CD8-positive, alpha-beta memory T cell (primary cell): ENCODE data around the gene NKAPL. TPM values are rescaled to one million over a fixed set of nuclear protein-coding genes. Genes with fewer than 3 reads are reported as not detected.

Experiments used
- CTCF ChIA-PET: fragments of 350-600 bp; sonication (Branson Sonifier 250); formaldehyde crosslinking; loops from one replicate; lab custom pipeline; 2021; ENCODE audit warnings: antibody characterized with exemption; lab: Charles Lee
- POLR2A ChIA-PET: fragments of 350-600 bp; sonication (Branson Sonifier 250); formaldehyde crosslinking; loops from one replicate; lab custom pipeline; 2021; ENCODE audit warnings: antibody characterized with exemption; lab: Charles Lee
- DNase-seq, 5 donors: peaks; one replicate each; pipeline versions ENCODE4 v3.0.0 to v3.0.0-alpha.2; 2020 to 2022; ENCODE audit warnings: mixed read lengths in 1 of 5
- H3K27ac ChIP-seq: one replicate; pipeline ENCODE4 v1.7.0; 2013; ENCODE audit warnings: low read depth, mild to moderate bottlenecking, low read length, moderate library complexity
- H3K27me3 ChIP-seq: 2 replicates; pipeline ENCODE4 v1.7.0; 2013; ENCODE audit warnings: low read length, mild to moderate bottlenecking; ENCODE audit not compliant: insufficient read depth, poor library complexity, severe bottlenecking
- H3K36me3 ChIP-seq: 2 replicates; pipeline ENCODE4 v1.7.0; 2013; ENCODE audit warnings: mild to moderate bottlenecking, low read length, moderate library complexity; ENCODE audit not compliant: insufficient read depth
- H3K4me1 ChIP-seq: 2 replicates; pipeline ENCODE4 v1.7.0; 2013; ENCODE audit warnings: mild to moderate bottlenecking, low read length, moderate library complexity; ENCODE audit not compliant: insufficient read depth
- H3K4me3 ChIP-seq: 2 replicates; pipeline ENCODE4 v1.7.0; 2013; ENCODE audit warnings: mild to moderate bottlenecking, low read length
- H3K9me3 ChIP-seq: 2 replicates; pipeline ENCODE4 v1.7.0; 2013; ENCODE audit warnings: mild to moderate bottlenecking, low read length
- H3K27ac Mint-ChIP-seq, 8 donors: one replicate each; pipeline ENCODE4 v1.8.0; 2020 to 2021; ENCODE audit warnings: mixed read lengths in 8 of 8, mild to moderate bottlenecking in 6 of 8, inconsistent platforms in 3 of 8, moderate library complexity in 3 of 8
- H3K27me3 Mint-ChIP-seq, 2 donors: one replicate each; pipeline ENCODE4 v1.8.0; 2020 to 2021; ENCODE audit warnings: mixed read lengths in 2 of 2, mild to moderate bottlenecking in 1 of 2, moderate library complexity in 1 of 2
- H3K36me3 Mint-ChIP-seq, 3 donors: one replicate each; pipeline ENCODE4 v1.8.0; 2020 to 2021; ENCODE audit warnings: mixed read lengths in 3 of 3, inconsistent platforms in 1 of 3, mild to moderate bottlenecking in 1 of 3
- H3K4me1 Mint-ChIP-seq, 3 donors: one replicate each; pipeline ENCODE4 v1.8.0; 2020 to 2021; ENCODE audit warnings: mixed read lengths in 3 of 3, inconsistent platforms in 1 of 3, mild to moderate bottlenecking in 1 of 3
- H3K4me3 Mint-ChIP-seq, 7 donors: one replicate each; pipeline ENCODE4 v1.8.0; 2020 to 2021; ENCODE audit warnings: mixed read lengths in 7 of 7, mild to moderate bottlenecking in 6 of 7, moderate library complexity in 4 of 7, inconsistent platforms in 2 of 7
- H3K9me3 Mint-ChIP-seq, 5 donors: one replicate each; pipeline ENCODE4 v1.8.0; 2020 to 2022; ENCODE audit warnings: mixed read lengths in 5 of 5, mild to moderate bottlenecking in 3 of 5, moderate library complexity in 2 of 5, inconsistent platforms in 1 of 5
- polyA plus RNA-seq: library from polyadenylated mRNA; unstranded; fragments of 300-500 nt; fragmentation: Illumina TruSeq; gene quantifications from one replicate; pipeline ENCODE4 v1.2.3, GENCODE V29; 2021
- total RNA-seq, 2 experiments: library from RNA; stranded (reverse); gene quantifications; one replicate each; pipeline ENCODE4 v1.2.3, GENCODE V29; 2021

The NKAPL gene
- total and polyA plus RNA-seq, 3 experiments from 2014 or later, result 0.22 TPM; not detected in 1

DNA sequence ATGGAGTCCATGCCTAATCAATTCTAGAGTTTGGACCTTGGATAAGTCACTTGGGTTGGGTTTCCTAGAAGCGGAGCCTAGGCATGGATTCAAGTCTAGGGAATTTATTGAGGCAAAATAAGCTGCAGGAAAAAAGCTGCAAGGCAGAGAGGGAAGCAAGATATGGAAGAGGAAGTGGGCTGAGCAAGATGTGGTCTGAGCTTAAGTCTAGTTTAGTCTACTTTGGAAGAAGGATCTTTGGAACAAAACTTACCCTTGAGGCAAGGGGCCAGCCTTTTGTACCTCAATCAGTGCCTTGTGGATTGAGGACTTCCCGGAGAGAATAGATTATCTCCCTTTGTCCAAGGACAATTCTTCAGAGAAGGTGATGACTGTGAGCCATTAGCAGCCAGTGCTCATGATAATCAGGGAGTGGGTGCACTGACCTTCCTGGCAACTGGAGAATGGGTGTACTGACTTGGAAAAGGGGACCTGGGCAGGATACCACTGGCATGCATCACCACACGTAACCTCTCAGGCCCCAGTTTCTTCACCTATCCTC lies 23.1 kb upstream of the NKAPL start:
- Mint-ChIP-seq H3K9me3 (no peaks in the 10 kb centered on the region), H3K4me1 (no peaks in the 10 kb centered on the region), H3K27ac (peak overlapping the region in 1 of 8 donors; percentile 74), H3K36me3 (peaks cover 10 to 21% (median 15%) of the 10 kb centered on the region in 3 donors), H3K27me3 (no peaks in the 10 kb centered on the region), H3K4me3 (no peak overlapping the region)
- Histone ChIP-seq H3K27me3 (no peaks in the 10 kb centered on the region), H3K27ac (no peak overlapping the region), H3K9me3 (no peaks in the 10 kb centered on the region), H3K4me3 (no peak overlapping the region), H3K36me3 (no peaks in the 10 kb centered on the region), H3K4me1 (no peaks in the 10 kb centered on the region)
- ChIA-PET POLR2A (interaction anchor here (0.5 kb wide), 1 partner anchor 117 kb away, joined by 5 read pairs; no protein-coding TSS in a partner anchor), CTCF (no interaction called here)
- DNase-seq, result no peak

DNA sequence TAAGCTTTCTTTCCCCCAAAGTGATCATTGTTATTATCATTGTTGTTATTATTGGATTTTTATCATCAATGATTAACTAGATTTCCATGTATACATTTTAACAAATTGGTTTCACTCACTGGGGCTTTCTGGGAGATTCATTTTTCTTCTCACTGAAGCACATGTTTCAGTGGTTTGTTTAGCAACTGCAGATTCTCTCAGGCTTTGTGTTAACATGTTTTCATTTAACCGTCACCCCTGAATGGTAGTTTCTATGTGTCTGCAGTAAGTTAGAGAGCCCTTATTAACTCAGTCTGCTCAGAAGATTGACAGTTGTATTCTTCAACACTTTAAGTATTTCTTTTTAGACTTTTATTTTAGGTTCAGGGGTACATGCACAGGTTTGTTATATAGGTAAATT lies 19.5 kb upstream of the NKAPL start:
- ChIA-PET POLR2A (no interaction called here), CTCF (no interaction called here)
- no peak for DNase-seq
- Histone ChIP-seq H3K27me3 (no peaks in the 10 kb centered on the region), H3K9me3 (no peaks in the 10 kb centered on the region), H3K27ac (no peak overlapping the region), H3K4me3 (no peak overlapping the region), H3K4me1 (no peaks in the 10 kb centered on the region), H3K36me3 (peaks cover 7% of the 10 kb centered on the region)
- Mint-ChIP-seq H3K4me1 (no peaks in the 10 kb centered on the region), H3K27ac (no peak overlapping the region), H3K4me3 (no peak overlapping the region), H3K36me3 (peaks cover 3 to 15% (median 7%) of the 10 kb centered on the region in 3 donors), H3K9me3 (no peaks in the 10 kb centered on the region), H3K27me3 (no peaks in the 10 kb centered on the region)

DNA sequence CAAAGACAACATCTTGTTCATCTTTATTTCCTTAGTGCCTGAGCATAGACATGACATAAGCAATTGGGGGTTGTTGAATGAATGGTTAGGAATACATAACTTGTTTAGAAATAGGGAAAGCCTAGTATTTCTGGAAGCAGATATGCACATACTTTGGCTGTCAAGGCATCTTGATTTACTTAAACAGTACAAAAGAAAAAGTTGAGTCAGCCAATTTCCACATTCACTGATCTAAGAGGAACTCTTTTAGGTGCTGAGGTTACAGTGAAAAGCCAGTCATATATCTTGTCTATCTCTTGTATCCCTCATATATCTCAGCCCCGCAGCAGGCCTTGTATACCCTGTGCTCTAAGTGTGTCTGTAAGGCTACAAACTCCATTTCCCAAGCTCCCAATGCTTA lies 18.6 kb upstream of the NKAPL start:
- H3K4me3 Mint-ChIP-seq, result no peak overlapping the region
- no peak overlapping the region for H3K27ac ChIP-seq
- DNase-seq, result no peak
- H3K36me3 ChIP-seq, result peaks cover 16% of the 10 kb centered on the region
- no peaks in the 10 kb centered on the region for H3K27me3 ChIP-seq
- ChIA-PET POLR2A (no interaction called here), CTCF (no interaction called here)
- H3K4me3 ChIP-seq, result no peak overlapping the region
- H3K4me1 Mint-ChIP-seq, result no peaks in the 10 kb centered on the region
- H3K9me3 ChIP-seq, result no peaks in the 10 kb centered on the region
- no peaks in the 10 kb centered on the region for H3K9me3 Mint-ChIP-seq
- H3K4me1 ChIP-seq, result no peaks in the 10 kb centered on the region
- peaks cover 3 to 23% (median 10%) of the 10 kb centered on the region in 3 donors for H3K36me3 Mint-ChIP-seq
- H3K27me3 Mint-ChIP-seq, result no peaks in the 10 kb centered on the region
- H3K27ac Mint-ChIP-seq, result no peak overlapping the region

DNA sequence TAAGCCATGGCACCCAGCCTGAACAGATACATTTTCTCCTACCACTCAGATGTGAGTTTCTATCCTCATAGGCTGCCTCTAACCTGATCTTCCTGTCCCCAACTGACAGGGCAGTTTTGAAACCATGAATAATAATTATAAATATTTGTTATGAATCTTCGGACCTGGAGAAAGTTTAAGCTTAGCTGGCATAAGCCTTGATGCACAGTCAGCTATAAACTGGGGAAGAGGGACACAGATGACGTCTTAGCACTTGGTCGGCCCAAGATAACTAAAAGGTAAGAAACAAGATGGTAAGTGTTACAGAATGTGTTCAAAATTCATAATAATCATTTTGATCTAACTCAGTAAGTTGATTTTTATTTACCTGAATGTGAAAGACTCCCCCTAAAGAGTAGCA lies 15.2 kb upstream of the NKAPL start:
- Mint-ChIP-seq H3K36me3 (peaks cover 9 to 55% (median 25%) of the 10 kb centered on the region in 3 donors), H3K4me3 (no peak overlapping the region), H3K9me3 (no peaks in the 10 kb centered on the region), H3K27ac (peak overlapping the region in 1 of 8 donors; percentile 55), H3K27me3 (no peaks in the 10 kb centered on the region), H3K4me1 (peaks cover 4 to 15% (median 13%) of the 10 kb centered on the region in 3 donors)
- no peak for DNase-seq
- H3K9me3 ChIP-seq, result no peaks in the 10 kb centered on the region
- no peaks in the 10 kb centered on the region for H3K4me1 ChIP-seq
- H3K27ac ChIP-seq, result no peak overlapping the region
- peaks cover 41% of the 10 kb centered on the region for H3K36me3 ChIP-seq
- H3K27me3 ChIP-seq, result no peaks in the 10 kb centered on the region
- H3K4me3 ChIP-seq, result no peak overlapping the region
- POLR2A ChIA-PET, result interaction anchor here (0.8 kb wide), 1 partner anchor 20 kb away, joined by 3 read pairs; no protein-coding TSS in a partner anchor
- CTCF ChIA-PET, result no interaction called here

DNA sequence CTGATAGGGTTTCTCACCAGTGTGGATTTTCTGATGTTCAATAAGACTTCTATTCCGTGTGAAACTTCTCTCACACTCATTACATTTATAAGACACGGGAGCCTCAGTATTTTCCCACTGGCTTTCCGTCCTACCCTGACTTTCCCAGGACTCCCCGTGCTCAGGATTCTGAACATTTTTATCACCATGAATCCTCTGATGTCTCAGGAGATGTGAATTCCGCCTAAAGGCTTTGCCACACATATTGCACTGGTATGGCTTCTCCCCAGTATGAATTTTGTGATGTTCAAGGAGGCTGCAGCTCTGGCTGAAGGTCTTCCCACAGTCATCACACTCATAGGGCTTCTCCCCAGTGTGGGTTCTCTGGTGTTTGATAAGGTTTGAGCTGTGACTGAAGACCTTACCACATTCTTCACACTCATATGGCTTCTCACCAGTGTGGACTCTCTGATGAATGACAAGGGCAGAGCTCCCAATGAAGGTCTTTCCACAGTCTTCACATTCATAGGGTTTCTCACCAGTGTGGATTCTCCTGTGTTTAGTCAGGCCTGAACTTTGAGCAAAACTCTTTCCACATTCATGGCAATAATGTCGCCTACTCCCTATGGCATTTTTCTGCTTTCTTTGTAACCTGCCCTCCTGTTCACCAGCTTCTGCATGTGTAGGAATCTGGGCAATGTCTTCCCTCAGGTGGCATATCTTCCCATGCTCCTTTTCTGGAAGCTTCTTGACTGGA lies 13.7 kb upstream of the NKAPL start:
- H3K4me1 Mint-ChIP-seq, result peaks cover 8 to 27% (median 26%) of the 10 kb centered on the region in 3 donors
- no peaks in the 10 kb centered on the region for H3K9me3 Mint-ChIP-seq
- no peak for DNase-seq
- Histone ChIP-seq H3K4me1 (peaks cover 9% of the 10 kb centered on the region), H3K27me3 (no peaks in the 10 kb centered on the region), H3K9me3 (no peaks in the 10 kb centered on the region), H3K4me3 (no peak overlapping the region), H3K36me3 (peaks cover 41% of the 10 kb centered on the region), H3K27ac (no peak overlapping the region)
- H3K27ac Mint-ChIP-seq, result no peak overlapping the region
- no peak overlapping the region for H3K4me3 Mint-ChIP-seq
- H3K27me3 Mint-ChIP-seq, result no peaks in the 10 kb centered on the region
- ChIA-PET CTCF (no interaction called here), POLR2A (no interaction called here)
- H3K36me3 Mint-ChIP-seq, result peaks cover 9 to 60% (median 25%) of the 10 kb centered on the region in 3 donors

DNA sequence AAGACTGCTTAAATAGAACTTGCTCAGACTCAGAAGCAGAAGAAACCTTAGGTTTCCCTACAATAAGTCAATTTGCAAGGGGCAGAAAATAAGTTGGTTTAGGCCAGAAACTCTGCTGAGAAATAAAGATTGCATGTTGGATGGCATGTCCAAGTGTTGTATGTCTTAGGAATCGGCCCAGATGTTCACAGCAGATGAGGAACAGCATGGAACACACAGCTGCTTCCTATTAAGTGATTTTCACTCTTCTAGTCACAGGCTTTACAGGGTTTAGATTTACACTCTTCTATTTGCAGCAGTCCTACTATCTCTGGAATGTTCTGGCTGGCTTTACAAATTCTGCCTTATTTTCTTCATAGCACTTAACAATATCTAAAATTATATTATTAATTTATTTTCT lies 10.2 kb upstream of the NKAPL start:
- CTCF ChIA-PET, result interaction anchor here (1.0 kb wide), 1 partner anchor 18 kb away, joined by 3 read pairs; the partner anchor contains the start of gene ZSCAN26
- POLR2A ChIA-PET, result interaction anchor here (0.6 kb wide), 1 partner anchor 107 kb away, joined by 3 read pairs; the partner anchor contains the start of gene ZKSCAN8
- Mint-ChIP-seq H3K4me3 (peak overlapping the region in 1 of 7 donors; percentile 58), H3K27ac (no peak overlapping the region), H3K36me3 (peaks cover 9 to 60% (median 25%) of the 10 kb centered on the region in 3 donors), H3K9me3 (no peaks in the 10 kb centered on the region), H3K27me3 (no peaks in the 10 kb centered on the region), H3K4me1 (peaks cover 31 to 53% (median 48%) of the 10 kb centered on the region in 3 donors)
- Histone ChIP-seq H3K4me3 (no peak overlapping the region), H3K9me3 (no peaks in the 10 kb centered on the region), H3K4me1 (peaks cover 25% of the 10 kb centered on the region), H3K27me3 (no peaks in the 10 kb centered on the region), H3K36me3 (peaks cover 40% of the 10 kb centered on the region), H3K27ac (no peak overlapping the region)
- no peak for DNase-seq

DNA sequence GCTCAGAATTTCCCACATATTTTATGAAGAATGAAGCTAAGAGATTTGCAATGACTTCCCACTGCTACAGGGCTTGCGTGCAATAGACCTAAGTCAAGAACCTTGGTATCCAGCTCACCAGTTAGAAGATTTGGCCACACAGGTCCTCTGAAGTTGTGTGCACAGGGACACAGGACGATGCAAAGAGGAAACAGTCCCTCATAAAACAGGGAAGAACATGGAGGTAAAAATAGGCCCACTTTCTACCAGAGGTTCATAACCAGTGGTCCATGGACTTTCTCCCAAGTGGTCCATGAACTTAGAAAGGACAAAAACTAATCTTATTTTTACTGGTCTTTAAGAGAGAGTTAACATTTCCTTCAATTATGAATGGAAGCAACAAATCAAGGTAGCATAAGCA lies 8.3 kb upstream of the NKAPL start:
- H3K27ac ChIP-seq, result no peak overlapping the region
- CTCF ChIA-PET, result interaction anchor here (1.0 kb wide), 1 partner anchor 105 kb away, joined by 5 read pairs; no protein-coding TSS in a partner anchor
- no peak overlapping the region for H3K4me3 ChIP-seq
- H3K4me3 Mint-ChIP-seq, result peak overlapping the region; percentile 65 to 100 (median 74)
- POLR2A ChIA-PET, result no interaction called here
- H3K27ac Mint-ChIP-seq, result peak overlapping the region in 5 of 8 donors; percentile 14 to 83 (median 63)
- H3K36me3 ChIP-seq, result peaks cover 23% of the 10 kb centered on the region
- peaks cover 0 to under 1% of the 10 kb centered on the region in 2 donors for H3K27me3 Mint-ChIP-seq
- H3K36me3 Mint-ChIP-seq, result peaks cover 8 to 42% (median 14%) of the 10 kb centered on the region in 3 donors
- no peak for DNase-seq
- H3K27me3 ChIP-seq, result no peaks in the 10 kb centered on the region
- H3K4me1 ChIP-seq, result peaks cover 25% of the 10 kb centered on the region
- H3K9me3 ChIP-seq, result no peaks in the 10 kb centered on the region
- no peaks in the 10 kb centered on the region for H3K9me3 Mint-ChIP-seq
- peaks cover 31 to 53% (median 48%) of the 10 kb centered on the region in 3 donors for H3K4me1 Mint-ChIP-seq

DNA sequence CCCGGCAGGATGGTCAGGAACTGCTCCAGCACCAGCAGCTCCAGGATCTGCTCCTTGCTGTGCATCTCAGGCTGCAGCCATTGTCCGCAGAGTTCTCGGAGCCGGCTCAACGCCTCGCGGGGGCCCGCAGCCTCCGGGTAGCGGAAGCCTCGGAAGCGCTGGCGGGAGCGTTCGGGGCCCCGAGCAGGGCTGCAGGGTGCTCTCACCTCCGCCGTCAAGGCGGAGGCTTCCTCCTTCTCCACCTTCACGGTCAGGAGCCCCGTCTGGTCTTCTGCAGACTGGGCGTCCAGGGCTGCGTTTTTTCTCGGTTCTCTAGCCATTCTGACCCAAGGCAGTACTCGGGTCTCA lies 7.5 kb upstream of the NKAPL start:
- CTCF ChIA-PET, result interaction anchor here (1.0 to 2.3 kb wide), 6 partner anchors 15 to 148 kb away, joined by 3 to 11 read pairs (median 4); partner anchors contain the start of genes ZKSCAN3, ZSCAN12 and ZSCAN26
- H3K27ac Mint-ChIP-seq, result peak overlapping the region; percentile 72 to 98 (median 94)
- Histone ChIP-seq H3K27me3 (no peaks in the 10 kb centered on the region), H3K4me1 (peaks cover 25% of the 10 kb centered on the region), H3K27ac (peak overlapping the region; percentile 65), H3K36me3 (peaks cover 14% of the 10 kb centered on the region), H3K9me3 (no peaks in the 10 kb centered on the region), H3K4me3 (peak overlapping the region; percentile 100)
- peaks cover 31 to 53% (median 48%) of the 10 kb centered on the region in 3 donors for H3K4me1 Mint-ChIP-seq
- H3K36me3 Mint-ChIP-seq, result peaks cover 4 to 33% (median 10%) of the 10 kb centered on the region in 3 donors
- H3K4me3 Mint-ChIP-seq, result peak overlapping the region; percentile 96 to 100 (median 98)
- H3K9me3 Mint-ChIP-seq, result peaks cover 0 to 2% (median 0%) of the 10 kb centered on the region in 5 donors
- peak in 3 of 5 donors; percentile 10 to 52 (median 25) for DNase-seq
- H3K27me3 Mint-ChIP-seq, result peaks cover 0 to 4% of the 10 kb centered on the region in 2 donors
- POLR2A ChIA-PET, result interaction anchor here (1.0 to 1.5 kb wide), 5 partner anchors 15 to 126 kb away, joined by 3 to 18 read pairs (median 6); partner anchors contain the start of genes ZKSCAN8, ZSCAN26 and ZSCAN31
